GM10266 (cell line): ENCODE results near the gene PCNA.
"Not testable (repeated sequence)": the region's sequence is repeated elsewhere in the genome, so short reads cannot be mapped to it uniquely, and the experiment has no call there.

Experiments used
- DNase-seq: peaks from one replicate; pipeline ENCODE4 v3.0.0; 2012; ENCODE audit errors: extremely low spot score
- CTCF ChIP-seq: IDR thresholded peaks from 2 replicates; pipeline ENCODE4 v1.5.1; 2012; ENCODE audit warnings: mild to moderate bottlenecking, low read depth; ENCODE audit not compliant: control insufficient read depth, insufficient read depth; ENCODE audit errors: missing control alignments

Gene PCNA

GRCh38 chr20:5116875-5117274, 2.9 kb downstream of the PCNA start:
- TF ChIP-seq CTCF, result no peak
- DNase-seq, result no peak

GRCh38 chr20:5114403-5114802, 5.4 kb downstream of the PCNA start:
- TF ChIP-seq CTCF, result no peak
- DNase-seq, result no peak

GRCh38 chr20:5113615-5113986, 6.2 kb downstream of the PCNA start:
- TF ChIP-seq CTCF, result no peak
- no peak for DNase-seq

- TF ChIP-seq CTCF, result no peak
- no peak for DNase-seq
Measured at GRCh38 chr20:5109276-5109675, 10.5 kb downstream of the PCNA start.

- TF ChIP-seq CTCF, result no peak
- no peak for DNase-seq
Measured at GRCh38 chr20:5104479-5104878, 15.3 kb downstream of the PCNA start.

GRCh38 chr20:5100684-5101347, 18.9 kb downstream of the PCNA start:
- peak; percentile 57 for DNase-seq
- peak; percentile 84 for TF ChIP-seq CTCF

- DNase-seq, result not testable (repeated sequence)
Measured at GRCh38 chr20:5099909-5100308, 19.8 kb downstream of the PCNA start.

- not testable (repeated sequence) for DNase-seq
Measured at GRCh38 chr20:5099009-5099408, 20.7 kb downstream of the PCNA start.

GRCh38 chr20:5096463-5096862, 23.3 kb downstream of the PCNA start:
- no peak for TF ChIP-seq CTCF
- DNase-seq, result no peak
